NCI-H1105 (cell line): ENCODE data around the gene LDB1.

Source experiments
- DNase-seq: peaks from one replicate; lab custom pipeline; 2025; lab: John Stamatoyannopoulos, UW

LDB1 gene

DNA sequence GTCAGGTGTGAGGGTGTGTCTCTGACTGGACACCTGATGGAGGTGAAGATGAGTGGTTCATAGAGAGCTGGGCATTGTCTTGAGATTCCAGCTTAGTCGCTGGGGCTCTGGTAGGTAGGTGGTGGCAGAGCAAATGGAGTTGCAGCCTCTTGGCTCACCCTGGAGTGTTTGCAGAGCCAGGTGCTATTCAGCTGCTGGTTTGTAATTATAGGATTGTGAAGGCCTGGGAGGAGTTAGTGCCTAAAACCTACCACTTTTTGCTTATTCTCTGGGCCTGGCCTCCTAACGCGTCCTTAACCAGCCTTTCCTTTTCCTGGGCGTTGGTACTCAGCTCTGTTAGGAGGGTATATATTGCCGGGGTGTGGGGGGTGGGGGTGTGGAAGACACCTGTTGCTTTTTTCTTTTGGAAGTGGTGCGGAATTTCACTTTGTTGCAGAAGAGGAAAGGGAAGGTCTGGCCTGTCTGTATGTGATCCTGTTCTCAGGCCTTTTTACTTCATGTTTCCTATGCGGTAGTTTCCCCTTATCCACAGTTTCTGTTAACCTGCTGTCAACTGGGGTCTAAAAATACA lies 15.9 kb upstream of the LDB1 start:
- no peak for DNase-seq

GRCh38 chr10:102134416-102134815 lies 14.2 kb upstream of the LDB1 start:
- DNase-seq, result no peak

- peak; percentile 23 for DNase-seq
Observed at GRCh38 chr10:102133373-102134195, 13.4 kb upstream of the LDB1 start.

- DNase-seq, result peak; percentile 83
Observed at GRCh38 chr10:102132563-102133372, 12.6 kb upstream of the LDB1 start, which contains the start of gene PPRC1. TSS of gene PPRC1 (plus strand) at chr10:102133040. CDS start at chr10:102133069, 29 bp downstream.

GRCh38 chr10:102132193-102132562 lies 12.0 kb upstream of the LDB1 start:
- no peak for DNase-seq

DNA sequence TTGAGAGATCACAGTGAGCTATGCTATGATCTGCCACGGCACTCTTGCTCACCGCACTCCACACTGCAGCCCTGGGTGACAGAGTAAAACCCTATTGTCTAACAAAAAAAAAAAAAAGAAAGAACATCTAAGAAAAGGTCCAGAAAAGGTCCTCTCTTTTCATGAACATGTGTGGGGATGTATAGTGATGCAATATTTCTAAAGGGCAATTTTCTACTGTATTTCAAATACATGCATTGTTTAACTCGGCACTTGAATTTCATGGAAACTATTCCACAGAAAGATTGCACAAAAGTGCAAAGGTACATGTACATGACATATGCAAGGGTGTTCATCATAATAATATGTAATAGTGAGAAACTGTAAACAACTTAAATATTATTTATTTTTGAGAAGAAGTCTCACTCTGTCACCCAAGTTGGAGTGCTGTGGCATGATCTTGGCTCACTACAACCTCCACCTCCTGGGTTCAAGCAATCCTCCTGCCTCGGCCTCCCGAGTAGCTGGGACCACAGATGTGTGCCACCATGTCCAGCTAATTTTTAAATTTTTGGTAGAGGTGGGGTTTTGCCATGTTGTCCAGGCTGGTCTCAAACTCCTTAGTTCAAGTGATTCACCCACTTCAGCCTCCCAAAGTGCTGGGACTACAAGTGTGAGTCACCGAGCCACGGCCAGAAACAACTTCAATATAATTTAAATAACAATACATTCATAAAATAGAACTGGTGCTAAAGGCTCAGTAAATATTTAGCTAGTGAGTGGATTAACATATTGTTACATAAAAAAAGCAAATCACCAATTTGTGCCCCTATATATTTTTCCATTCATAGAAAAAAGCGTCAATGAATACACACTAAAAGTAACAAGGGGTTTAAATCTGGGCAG lies 11.4 kb upstream of the LDB1 start:
- DNase-seq, result no peak

DNA sequence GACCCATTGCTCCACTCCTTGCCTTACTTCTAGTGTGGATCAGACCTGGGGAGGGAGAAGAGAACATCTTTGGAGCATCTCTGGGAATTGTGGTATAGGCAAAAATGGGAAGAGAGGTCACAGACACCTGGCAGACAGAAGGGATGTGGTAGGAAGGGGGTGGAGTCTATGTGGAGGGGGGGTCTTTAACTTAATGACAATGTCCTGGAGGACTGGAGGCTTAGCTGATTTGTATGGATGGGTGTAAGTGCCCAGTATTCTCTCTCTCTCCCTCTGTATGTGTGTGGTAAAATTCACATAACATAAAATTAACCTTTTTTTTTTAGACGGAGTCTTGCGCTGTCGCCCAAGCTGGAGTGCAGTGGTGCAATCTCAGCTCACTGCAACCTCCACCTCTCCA lies 3.1 kb upstream of the LDB1 start:
- no peak for DNase-seq

- no peak for DNase-seq
Observed at GRCh38 chr10:102122450-102122849, 2.3 kb upstream of the LDB1 start.

- DNase-seq, result no peak
Observed at GRCh38 chr10:102121739-102122372, 1.7 kb upstream of the LDB1 start.

- DNase-seq, result no peak
Observed at GRCh38 chr10:102120991-102121738, 997 bp upstream of the LDB1 start.

- DNase-seq, result no peak
Observed at GRCh38 chr10:102119417-102120141, 589 bp downstream of the LDB1 start.

DNA sequence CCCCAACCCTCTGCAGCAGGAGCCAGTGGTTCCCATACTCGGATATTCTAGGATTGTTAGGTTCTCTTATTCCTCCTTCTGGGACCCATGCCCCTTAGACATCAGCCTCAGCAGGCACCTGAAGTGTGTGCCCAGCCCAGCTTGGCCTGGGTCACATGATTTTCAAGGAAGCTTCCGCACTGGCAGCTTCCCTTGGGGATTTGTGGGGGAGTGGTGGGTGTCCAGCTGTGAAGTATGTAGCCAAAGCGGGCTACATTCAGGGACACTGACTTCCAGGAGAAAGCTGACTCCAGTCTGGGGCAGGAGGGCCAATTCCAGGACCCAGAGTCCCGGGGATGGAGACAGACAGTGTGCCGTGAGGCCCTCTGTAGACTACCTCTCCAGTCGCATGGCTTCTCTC lies 1.3 kb downstream of the LDB1 start:
- no peak for DNase-seq

- peak; percentile 47 for DNase-seq
Observed at GRCh38 chr10:102117391-102118159, 2.6 kb downstream of the LDB1 start.

DNA sequence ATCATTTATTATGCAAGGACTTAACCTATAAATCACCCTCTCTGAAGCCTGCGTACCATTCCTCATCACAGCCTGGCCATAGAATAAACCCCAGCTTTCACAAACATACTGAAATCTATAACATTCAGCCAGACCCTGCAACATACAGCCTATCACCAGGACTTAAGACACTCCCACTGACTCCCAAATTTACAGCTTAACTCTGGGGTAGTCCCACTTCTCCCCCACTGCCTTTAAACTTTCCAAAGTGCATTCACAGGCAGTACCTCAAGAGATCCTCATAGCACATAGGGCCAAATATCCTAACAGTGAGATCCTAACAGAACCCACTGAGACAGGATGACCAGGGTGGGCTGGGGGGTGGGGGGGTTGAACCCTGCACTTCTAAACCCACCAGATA lies 3.5 kb downstream of the LDB1 start:
- DNase-seq, result no peak

DNA sequence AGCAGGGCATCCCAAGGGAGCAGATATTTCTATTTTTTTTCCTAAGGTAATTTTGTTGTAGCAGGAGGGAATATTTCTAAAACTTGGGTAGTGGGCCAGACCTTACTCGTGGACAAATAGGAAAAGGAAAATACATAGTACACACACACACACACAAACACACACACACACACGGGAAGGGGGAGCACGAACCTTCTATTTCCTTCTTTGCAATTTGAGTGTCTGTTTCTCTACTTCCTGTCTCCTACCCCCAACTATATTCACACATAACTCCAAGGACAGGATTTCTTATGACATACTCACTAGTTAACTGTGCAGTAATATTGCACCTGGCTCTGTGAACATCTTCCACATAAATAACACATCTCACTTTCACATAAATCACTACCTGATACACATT lies 4.4 kb downstream of the LDB1 start:
- DNase-seq, result no peak

- DNase-seq, result peak; percentile 69
Observed at GRCh38 chr10:102114861-102115618, 5.1 kb downstream of the LDB1 start.

GRCh38 chr10:102113956-102114857 lies 6.0 kb downstream of the LDB1 start:
- DNase-seq, result no peak
